GM19351 (cell line): ENCODE measurements around the gene FNBP1L.

Source experiments
- ATAC-seq: cut with Tn5 transposase; IDR thresholded peaks from one replicate; pipeline ENCODE4 v1.9.1; 2021; ENCODE audit warnings: mild to moderate bottlenecking, moderate library complexity; ENCODE audit not compliant: unreplicated experiment

FNBP1L gene

DNA sequence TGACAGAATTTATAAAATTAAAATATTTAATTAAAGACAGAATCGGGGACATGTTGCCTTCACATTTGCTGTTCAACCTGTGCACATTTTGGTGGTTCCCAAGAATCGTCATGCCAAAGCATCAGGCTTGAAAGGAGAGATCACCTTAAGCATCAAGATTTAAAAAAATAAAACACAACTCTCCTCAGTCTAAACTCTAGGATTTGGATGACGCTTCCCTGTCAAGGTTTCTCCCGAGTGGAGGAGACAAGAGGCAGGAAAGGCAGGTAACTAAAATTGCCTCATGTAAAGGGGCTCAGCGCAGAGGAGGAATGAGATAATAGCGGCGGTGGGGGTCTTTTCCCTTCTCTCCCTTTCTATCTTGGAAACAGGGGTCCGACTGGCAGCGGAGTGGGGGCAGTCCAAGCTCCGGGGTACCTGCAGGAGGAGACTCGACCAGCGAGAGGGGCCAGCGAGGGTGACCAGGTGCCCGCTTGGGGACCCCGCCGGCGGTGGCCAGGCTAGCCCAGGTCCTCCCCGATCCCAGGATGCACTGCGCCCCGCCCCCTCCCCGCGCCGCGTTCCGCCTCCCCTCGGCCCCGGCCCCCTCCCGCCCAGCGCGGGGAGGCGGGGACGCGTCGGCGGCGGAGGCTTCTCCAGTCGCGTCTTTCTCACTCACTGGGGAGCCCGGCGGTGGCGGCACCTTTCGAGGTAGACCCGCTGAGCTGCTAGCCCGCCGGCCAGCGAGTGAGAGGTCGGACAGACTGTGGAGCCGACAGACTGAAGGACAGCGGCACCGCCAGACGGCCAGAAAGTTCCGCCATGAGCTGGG is at the start of gene FNBP1L:
TSS of gene FNBP1L (plus strand) at position 638 of the 811 bp plus-strand sequence. CDS start at position 802, 164 bp downstream.
- no peak for ATAC-seq

DNA sequence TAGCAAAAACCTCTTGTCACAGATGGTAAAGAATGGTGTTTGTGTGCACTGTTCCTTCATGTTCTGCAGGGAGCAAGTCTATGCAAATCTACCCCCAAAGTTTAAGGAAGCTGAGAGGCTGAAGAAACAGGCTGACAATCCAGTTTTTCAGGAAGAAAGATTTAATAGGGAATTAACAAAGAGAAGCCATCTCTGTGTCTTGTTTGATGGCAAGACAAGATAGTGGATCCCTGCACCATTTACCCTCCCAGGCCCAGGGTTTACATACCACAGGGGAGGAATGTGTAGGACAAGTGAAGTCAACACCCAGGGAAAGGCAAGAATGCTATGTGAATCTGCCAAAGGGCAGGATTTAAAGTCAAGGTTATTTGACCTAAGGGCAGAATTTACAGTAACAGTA is 48.1 kb upstream of the FNBP1L start:
- no peak for ATAC-seq

DNA sequence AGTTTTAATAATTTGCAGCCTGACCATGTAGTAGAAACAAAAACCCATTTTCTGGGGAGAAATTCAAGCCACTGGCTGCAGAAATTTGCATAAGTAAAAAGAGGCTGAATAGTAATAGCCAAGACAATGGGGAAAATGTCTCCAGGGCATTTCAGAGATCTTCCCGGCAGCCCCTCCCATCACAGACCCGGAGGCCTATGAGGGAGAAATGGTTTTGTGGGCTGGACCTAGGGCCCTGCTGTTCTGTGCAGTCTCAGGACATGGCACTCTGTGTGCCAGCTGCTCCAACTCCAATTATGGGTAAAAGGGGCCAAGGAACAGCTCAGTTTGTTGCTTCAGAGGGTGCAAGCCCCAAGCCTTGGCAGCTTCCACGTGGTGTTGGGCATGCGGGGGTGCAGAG is 39.7 kb upstream of the FNBP1L start:
- no peak for ATAC-seq

DNA sequence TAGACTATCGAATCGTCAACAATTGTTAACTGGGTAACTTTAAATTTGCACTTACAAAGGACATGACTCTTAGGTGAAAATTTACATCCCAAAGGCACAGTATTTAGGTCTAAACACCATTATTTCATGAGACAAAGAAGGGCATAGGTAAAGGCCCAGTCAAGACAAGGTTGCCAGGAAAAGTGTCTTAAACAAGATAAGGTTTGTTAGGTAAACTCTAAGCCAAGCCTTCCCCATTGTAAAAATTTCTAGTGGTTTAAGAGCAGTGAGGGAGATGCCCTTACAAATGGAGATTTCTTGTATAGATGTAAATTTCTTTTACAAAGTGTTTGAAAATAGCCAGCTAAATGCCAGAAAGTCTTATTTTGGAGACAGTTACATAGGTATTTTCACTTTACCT is 36.9 kb upstream of the FNBP1L start:
- no peak for ATAC-seq

DNA sequence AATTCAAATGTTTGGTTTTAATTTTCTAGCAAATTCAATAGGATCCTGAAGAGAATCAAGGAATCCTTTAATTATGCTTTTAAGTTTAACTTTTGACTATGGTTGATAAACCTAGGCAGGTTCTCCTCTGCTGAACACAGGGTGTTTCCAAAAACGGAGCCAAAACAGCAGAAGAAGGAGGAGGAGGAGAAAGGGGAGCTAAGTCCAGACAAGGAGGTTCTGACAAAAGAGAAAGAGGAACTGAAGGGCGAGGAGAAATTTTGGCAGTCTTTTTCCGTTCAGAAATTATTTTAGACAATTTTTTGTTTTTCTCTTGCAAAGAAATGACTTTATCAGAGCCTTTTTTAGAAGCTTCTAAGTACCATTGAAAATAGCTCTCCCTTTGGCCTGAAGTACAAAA is 33.2 kb upstream of the FNBP1L start:
- no peak for ATAC-seq

DNA sequence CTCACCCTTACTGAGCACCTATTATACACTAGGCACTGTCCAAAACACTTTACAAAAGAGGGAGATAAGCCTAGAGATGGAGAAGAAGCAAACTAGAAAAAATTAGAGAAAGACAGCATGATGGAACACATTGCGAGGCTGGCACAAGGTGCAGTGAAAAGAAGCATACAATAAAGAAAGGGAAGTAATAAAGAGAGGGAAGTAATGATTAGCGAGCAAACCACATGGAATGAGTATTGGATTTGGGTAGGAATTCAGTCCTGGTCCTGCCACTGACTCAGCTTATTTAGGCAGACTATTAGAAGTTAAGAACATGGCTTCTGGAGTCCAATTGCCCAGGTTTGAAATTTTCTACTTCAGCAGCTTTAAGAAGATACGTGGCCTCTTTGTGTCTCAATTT is 32.6 kb upstream of the FNBP1L start:
- ATAC-seq = no peak

DNA sequence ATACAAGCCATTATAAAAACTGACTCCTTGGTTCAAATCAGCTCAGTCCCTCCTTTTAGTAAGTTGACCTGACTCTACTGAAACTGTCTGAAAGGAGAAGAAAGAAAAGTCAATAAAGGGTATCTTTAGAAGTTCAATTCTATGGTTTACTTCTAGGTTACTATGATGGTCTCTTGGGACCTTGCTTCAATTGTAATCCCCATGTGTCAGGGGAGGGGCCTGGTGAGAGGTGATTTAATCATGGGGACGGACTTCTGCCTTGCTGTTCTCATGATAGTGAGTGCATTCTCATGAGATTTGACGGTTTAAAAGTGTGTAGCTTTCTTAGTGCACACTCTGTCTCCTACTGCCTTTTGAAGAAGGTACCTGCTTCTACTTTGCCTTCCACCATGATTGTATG is 31.7 kb upstream of the FNBP1L start:
- ATAC-seq = no peak

DNA sequence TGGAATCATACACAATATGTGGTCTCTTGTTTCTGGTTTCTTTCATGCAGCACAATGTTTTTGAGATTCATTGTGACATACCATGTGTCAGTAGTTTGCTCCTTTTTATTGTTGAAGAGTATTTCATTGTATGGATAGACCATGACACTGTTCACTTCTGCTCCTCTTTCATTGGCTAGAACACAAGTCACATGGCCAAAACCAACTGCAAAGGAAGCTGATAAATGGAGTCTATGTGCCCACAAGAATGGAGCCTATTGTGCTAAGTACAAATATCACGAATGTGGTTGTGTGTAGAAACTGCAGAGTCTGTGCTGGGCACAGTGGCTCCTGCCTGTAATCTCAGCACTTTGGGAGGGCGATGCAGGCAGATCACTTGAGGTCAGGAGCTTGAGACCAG is 28.6 kb upstream of the FNBP1L start:
- ATAC-seq = no peak

DNA sequence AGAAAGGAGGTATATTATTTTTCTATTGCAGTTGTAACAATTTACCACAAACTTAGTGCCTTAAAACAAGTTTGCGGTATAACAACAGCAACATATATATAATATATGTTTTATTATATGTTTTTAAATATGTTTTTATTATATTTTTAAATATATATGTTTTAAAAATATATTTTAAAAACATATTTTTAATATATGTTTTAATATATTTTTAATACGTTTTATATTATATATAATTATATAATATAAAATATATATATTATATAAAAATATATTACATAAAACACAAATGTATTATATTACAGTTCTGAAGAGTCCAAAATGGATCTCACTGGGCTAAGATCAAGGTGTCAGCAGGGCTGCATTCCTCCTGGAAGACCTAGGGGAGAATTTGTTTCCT is 27.5 kb upstream of the FNBP1L start:
- no peak for ATAC-seq

DNA sequence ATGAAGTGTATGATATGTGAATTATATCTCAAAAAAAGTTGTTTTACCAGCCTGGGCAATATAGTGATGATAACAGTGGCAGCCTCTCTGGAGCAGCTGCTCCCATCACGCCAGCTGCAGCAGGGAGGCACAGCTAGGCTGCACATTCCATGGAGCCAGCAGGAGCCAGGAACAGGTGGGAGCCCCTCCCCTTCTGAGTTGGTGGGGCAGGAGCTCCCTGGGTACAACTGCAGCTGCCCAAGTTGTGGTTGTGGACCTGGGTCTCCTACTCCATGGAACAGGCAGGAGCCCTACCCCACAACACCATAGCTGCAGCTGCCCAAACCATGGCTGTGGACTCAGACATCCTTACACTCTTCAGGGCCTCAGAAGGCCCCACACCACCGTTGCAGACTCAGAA is 21.7 kb upstream of the FNBP1L start:
- no peak for ATAC-seq

DNA sequence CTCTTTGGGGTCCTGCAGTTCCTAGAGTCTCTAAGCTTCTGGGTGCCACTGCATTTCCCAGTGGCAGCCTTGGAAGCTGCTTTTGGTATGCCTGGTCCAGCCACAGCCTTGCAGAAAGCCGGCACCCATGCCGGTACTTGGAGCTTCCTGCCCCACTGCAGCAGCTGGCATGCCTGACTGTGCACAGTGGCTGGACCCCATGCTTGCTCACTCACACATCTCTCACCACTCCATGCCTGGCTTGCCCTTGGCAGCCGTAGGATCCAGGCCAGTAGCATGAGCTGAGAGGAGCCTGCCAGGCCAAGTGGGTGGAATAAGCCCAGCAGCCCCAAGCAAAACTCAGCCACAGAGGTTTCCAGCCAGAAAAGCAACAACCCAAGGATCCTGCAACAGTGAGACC is 20.3 kb upstream of the FNBP1L start:
- ATAC-seq = no peak

DNA sequence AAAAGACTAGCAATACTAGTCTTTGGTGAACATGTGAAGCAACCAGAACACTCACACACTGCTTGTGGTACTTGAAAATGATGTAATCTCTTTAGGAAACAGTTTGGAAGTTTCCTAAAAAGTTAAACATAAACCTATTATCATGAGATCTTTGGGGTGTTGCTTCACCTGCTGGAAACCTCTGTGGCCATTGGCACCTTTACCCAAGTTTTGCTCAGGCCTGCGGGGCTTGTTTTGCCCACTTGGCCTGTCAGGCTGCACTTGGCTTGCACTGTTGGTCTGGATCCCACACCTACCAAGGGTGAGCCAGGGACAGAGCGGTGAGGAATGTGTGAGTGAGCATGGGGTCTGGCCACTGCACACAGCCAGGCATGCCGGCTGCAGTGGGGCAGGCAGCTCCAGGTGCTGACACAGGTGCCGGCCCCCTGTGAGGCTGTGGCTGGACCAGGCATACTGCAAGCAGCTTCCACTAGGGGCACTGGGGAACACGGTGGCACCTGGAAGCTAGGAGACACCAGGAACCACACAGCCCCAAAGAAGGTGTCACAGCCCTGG is 14.4 kb upstream of the FNBP1L start:
- no peak for ATAC-seq

DNA sequence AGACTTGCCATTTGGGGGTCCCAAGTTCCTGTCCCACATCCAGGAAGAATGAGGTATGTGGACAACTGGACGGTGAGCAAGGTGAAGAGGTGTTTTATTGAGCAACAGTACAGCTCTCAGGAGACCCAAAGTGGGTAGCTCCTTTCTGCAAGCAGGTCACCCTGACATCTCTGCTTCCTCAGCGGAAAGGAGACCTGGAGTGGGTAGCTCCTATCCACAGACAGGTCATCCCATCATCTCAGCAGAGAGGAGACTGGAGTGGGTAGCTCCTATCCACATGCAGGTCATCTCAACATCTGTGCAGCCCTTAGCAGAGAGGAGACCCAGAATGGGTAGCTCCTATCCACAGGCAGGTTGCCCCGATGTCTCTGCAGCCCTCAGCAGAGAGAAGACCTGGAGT is 13.8 kb upstream of the FNBP1L start:
- no peak for ATAC-seq

DNA sequence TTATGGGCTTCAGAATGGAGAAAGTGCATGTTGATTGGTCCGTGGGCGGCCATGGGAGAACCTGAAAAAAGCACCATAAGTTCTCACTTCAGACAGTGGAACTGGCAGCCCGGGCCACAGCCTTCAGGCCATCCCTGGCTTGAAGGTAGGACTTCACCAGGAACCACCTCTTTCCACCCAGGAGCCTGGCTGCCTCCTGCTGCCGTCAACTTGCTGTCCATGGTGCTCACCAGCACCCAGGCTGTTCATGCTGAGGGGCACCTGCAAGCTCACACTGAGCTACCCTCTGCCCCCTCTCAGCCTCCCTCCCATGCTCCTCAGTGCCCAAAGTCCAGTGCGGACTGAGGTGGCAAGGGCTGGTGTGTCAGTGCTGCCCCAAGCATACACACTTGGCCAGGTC is 12.9 kb upstream of the FNBP1L start:
- ATAC-seq = no peak

DNA sequence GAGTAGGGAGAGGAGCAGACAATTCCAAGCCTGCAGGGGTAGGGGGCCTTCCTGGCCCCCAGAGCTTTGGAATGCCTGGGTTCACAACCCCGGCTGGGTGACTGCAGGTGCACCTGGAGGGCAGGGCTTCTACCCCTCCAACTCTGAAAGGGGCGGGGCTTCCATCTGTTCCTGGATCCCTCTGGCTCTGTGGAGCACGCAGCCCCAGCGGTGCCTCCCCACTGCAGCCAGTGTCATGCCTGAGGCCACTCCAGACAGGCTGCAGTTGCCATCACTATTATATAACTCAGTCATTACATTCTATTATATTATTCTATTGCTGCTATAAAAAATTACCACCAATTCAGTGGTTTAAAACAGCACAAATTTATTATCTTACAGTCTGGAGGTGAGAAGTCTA is 12.5 kb upstream of the FNBP1L start:
- no peak for ATAC-seq

DNA sequence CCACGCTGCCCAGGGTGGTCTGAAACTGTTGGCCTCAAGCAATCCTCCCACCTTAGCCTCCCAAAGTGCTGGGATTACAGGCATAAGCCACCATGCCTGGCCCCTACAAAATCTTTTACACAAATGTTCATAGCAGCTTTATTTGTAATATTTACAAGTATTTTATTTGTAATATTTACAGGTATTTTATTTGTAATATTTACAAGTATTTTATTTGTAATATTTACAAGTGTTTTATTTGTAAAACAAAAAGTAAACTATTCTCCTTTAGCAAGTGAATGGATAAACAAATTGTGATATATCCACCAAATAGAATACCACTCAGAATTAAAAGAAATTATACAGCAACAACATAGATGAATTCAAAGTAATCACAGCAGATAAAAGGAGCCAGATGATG is 11.4 kb upstream of the FNBP1L start:
- ATAC-seq = no peak

DNA sequence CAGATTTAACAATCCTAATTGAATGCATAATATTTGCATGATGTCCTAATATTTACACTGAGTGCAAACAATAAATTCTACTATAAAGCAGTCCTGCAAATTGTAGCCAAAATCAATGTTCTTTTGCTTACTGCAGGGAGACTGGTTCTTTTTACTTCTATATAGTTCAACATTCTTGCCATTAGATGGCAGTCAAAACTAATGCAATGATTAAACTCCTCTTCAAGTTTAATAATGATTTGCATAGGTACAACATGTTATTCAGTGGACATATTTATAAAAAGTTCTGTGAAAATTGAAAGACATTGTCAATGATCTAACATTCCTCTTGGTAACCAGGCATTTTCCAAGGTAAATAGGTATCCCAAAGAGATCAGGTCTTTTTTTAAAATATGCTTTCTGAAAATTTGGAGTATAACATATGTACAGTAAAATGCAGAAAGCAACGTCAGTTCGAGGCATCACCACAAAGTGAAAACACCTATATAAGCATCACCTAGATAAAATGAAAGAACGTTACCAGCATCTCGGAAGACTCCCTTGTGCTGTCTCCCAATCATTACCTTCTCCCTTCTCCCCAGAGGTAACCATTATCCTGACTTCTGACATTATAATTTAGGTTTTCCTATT is 9.8 kb upstream of the FNBP1L start:
- ATAC-seq = peak; percentile 61

DNA sequence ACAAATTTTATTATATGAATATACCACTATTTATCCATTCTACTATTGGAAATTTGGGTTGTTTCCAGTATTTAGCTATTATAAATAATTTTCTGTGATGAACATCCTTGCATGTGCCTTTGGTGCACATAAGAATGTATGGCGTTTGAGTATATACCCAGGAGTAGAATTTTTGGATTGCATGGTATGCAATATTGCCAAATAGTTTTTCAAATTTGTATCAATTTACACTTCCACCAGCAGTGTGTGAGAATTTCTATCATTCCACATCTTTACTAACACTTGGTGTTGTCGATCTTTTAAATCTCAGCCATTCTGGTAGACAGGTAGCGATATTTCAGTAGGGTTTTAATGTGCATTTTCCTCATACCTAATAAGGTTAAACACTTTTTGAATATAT is 9.2 kb upstream of the FNBP1L start:
- no peak for ATAC-seq

DNA sequence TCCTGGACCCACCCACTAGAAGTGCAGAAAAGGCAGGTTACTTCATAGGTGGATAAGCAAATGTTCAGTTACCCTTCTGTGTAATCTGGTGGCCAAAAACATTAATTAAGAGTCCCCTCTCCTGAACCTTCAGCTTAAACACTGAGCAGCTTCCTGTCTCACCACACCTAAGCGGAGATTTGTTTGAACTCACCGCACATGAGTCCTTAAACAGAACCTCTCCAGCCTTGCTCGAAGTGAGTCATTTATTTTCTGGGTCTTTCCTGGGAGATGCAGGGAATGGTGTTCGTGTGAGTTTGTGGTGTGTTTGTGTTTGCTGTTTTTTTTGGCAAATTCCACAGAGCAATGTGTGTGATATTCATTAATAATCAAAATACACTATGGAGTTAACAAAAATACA is 7.6 kb upstream of the FNBP1L start:
- no peak for ATAC-seq

DNA sequence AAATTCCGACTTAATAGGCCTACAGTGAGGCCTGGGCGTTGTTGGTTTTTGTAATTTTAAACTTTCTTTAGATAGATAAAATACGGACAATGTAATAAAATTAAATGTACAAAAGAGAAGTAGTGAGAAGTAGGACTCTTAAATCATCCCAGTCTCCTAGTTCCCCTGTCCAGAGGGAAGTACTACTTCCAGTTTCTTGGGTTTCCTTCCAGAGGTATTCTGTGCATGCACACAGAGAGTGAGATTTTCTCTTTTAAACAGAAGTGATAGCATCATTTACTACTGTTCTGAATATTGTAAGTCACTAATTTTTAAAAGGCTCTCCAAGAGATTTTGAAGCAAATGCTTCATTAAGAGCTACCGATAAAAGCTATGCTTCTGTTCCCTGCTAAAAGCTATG is 7.2 kb upstream of the FNBP1L start:
- no peak for ATAC-seq

DNA sequence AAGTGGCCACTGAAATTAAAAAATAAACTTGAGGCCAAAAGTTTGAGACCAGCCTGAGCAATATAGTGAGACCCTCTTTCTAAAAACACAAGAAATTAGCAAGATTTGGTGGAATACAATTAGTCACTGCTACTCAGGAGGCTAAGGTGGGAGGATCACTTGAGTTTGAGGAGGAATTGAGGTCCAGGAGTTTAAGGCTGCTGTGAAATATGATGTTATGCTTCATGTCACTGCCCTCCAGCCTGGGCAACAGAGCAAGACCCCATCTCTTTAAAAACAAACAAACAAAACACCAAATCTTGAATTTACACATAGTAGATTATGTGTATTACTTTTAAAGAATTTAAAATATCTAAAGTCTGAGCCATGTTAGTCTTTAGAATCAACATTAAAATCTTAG is 6.3 kb upstream of the FNBP1L start:
- no peak for ATAC-seq

DNA sequence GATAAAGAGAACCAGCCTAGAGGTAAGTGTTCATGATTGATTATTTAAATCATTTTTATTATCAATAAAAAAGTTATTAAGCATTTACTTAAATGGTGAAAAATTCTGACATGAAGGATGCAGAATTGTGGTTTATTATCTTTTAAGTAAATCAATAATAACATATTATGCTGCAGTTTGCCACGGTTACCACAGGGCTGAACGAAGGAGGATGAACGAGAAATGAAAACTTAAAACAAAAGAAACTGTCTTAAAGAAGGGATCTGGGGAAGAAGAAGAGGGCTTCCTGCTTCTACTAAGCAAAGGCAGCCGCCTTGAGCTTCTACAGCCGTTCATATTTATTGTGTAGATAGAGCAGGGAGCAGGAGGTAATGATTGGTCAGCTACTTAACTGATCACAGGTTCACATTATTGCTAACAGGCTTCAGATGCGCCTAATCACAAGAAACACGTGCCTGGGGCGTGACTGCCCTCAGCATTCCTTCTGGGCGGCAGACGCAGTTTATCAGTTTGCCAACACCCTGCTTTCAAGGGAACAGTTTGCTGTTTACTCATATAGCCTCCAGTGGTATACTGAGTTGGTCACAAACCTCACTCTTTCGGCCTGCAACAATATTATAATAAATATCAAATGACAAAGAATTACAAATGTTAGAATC is 5.8 kb upstream of the FNBP1L start:
- ATAC-seq = no peak
